Astrocyte (in vitro differentiated cells and primary cell): ENCODE results near the gene SLC44A5. TPM values are rescaled to one million over a fixed set of nuclear protein-coding genes. Genes with fewer than 3 reads are reported as not detected.

Experiments
- DNase-seq: peaks from one replicate; pipeline ENCODE4 v3.0.0-alpha.2; 2010; ENCODE audit warnings: low read depth
- FAIRE-seq: peaks from 2 replicates; lab custom pipeline; 2011; peaks lifted over from hg19 to GRCh38; lab: Jason Lieb, UNC
- H2AFZ ChIP-seq: 2 replicates; pipeline ENCODE4 v1.6.0; 2012; ENCODE audit warnings: low read depth, low read length, inconsistent platforms
- H3K27ac ChIP-seq: 2 replicates; pipeline ENCODE4 v1.5.1; 2011; ENCODE audit warnings: low read depth, low read length, inconsistent platforms
- H3K27me3 ChIP-seq: 2 replicates; pipeline ENCODE4 v1.6.0; 2011; ENCODE audit warnings: low read length, inconsistent platforms; ENCODE audit not compliant: insufficient read depth
- H3K36me3 ChIP-seq: 2 replicates; pipeline ENCODE4 v1.5.1; 2011; ENCODE audit warnings: low read length, inconsistent platforms; ENCODE audit not compliant: insufficient read depth
- H3K4me1 ChIP-seq: 2 replicates; pipeline ENCODE4 v1.5.1; 2011; ENCODE audit warnings: low read length, inconsistent platforms; ENCODE audit not compliant: insufficient read depth
- H3K4me2 ChIP-seq: 2 replicates; pipeline ENCODE4 v1.6.0; 2012; ENCODE audit warnings: low read length, inconsistent platforms
- H3K4me3 ChIP-seq: 2 replicates; pipeline ENCODE4 v1.5.1; 2011; ENCODE audit warnings: low read depth, mild to moderate bottlenecking, low read length, inconsistent platforms; ENCODE audit not compliant: insufficient read depth
- H3K79me2 ChIP-seq: 2 replicates; pipeline ENCODE4 v1.6.0; 2012; ENCODE audit warnings: mild to moderate bottlenecking, low read length, inconsistent platforms; ENCODE audit not compliant: insufficient read depth
- H3K9ac ChIP-seq: 2 replicates; pipeline ENCODE4 v1.6.0; 2012; ENCODE audit warnings: mild to moderate bottlenecking, low read length, inconsistent platforms
- H3K9me3 ChIP-seq: 2 replicates; pipeline ENCODE4 v1.5.1; 2012; ENCODE audit warnings: low read depth, mild to moderate bottlenecking, low read length, inconsistent platforms; ENCODE audit not compliant: insufficient read depth
- H4K20me1 ChIP-seq: 2 replicates; pipeline ENCODE4 v1.6.0; 2012; ENCODE audit warnings: low read length, inconsistent platforms; ENCODE audit not compliant: insufficient read depth
- H3K27ac Mint-ChIP-seq: one replicate; pipeline ENCODE4 v1.8.0; 2021; ENCODE audit warnings: mild to moderate bottlenecking, mixed read lengths; ENCODE audit not compliant: unreplicated experiment
- H3K27me3 Mint-ChIP-seq: one replicate; pipeline ENCODE4 v1.8.0; 2021; ENCODE audit warnings: low read depth, mixed read lengths; ENCODE audit not compliant: unreplicated experiment
- H3K36me3 Mint-ChIP-seq: one replicate; pipeline ENCODE4 v1.8.0; 2021; ENCODE audit warnings: low read depth, mixed read lengths; ENCODE audit not compliant: unreplicated experiment
- H3K4me1 Mint-ChIP-seq: one replicate; pipeline ENCODE4 v1.8.0; 2021; ENCODE audit warnings: low read depth, mixed read lengths; ENCODE audit not compliant: unreplicated experiment
- H3K4me3 Mint-ChIP-seq: one replicate; pipeline ENCODE4 v1.8.0; 2021; ENCODE audit warnings: mild to moderate bottlenecking, moderate library complexity, mixed read lengths; ENCODE audit not compliant: unreplicated experiment
- H3K9me3 Mint-ChIP-seq: one replicate; pipeline ENCODE4 v1.8.0; 2021; ENCODE audit warnings: mild to moderate bottlenecking, mixed read lengths; ENCODE audit not compliant: unreplicated experiment
- EZH2 ChIP-seq: IDR thresholded peaks from 2 replicates; pipeline ENCODE4 v1.6.1; 2012; ENCODE audit warnings: mild to moderate bottlenecking, low read length, inconsistent platforms; ENCODE audit not compliant: insufficient read depth
- total RNA-seq: library from RNA; stranded (reverse); gene quantifications from 2 replicates; pipeline ENCODE4 v1.2.1, GENCODE V29; 2021
- TF ChIP-seq, protein P1 (sequence below): IDR thresholded peaks from 2 replicates; pipeline ENCODE4 v1.5.1; 2011; ENCODE audit warnings: low read depth, mild to moderate bottlenecking, inconsistent platforms, low read length, moderate library complexity; ENCODE audit not compliant: insufficient read depth

The SLC44A5 gene
- total RNA-seq, 1 donor from 2014 or later: 2.2 TPM

DNA sequence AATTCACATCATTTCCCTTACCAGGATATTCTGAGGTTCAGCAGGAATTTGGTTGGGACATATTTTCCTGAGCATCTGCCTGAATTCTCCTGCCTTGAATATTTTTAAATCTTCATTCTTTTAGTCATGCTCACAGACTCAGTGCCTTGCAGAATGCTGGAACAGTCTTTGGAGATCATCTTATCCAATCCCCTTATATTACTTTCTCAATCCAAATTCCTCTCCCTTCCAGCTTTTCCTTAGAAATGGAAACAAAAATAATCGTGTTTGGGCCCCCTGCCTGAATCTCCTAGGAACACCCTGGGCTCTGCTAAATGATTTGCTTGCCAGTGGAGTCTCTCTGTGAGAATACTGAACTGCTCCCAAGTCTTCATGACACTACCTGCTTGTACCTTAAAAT lies 438.4 kb downstream of the SLC44A5 start:
- H3K27ac Mint-ChIP-seq: no peak overlapping the region
- Histone ChIP-seq H3K4me2 (no peak overlapping the region), H3K4me3 (no peak overlapping the region), H3K27me3 (no peaks in the 10 kb centered on the region), H3K9me3 (no peaks in the 10 kb centered on the region), H2AFZ (no peak overlapping the region), H3K27ac (no peak overlapping the region), H3K9ac (no peak overlapping the region), H4K20me1 (no peaks in the 10 kb centered on the region), H3K36me3 (no peaks in the 10 kb centered on the region), H3K4me1 (no peaks in the 10 kb centered on the region), H3K79me2 (no peaks in the 10 kb centered on the region)
- no peaks in the 10 kb centered on the region for H3K9me3 Mint-ChIP-seq
- DNase-seq (no peak), FAIRE-seq (no peak)
- no peak for TF ChIP-seq EZH2
- TF ChIP-seq, protein P1, sequence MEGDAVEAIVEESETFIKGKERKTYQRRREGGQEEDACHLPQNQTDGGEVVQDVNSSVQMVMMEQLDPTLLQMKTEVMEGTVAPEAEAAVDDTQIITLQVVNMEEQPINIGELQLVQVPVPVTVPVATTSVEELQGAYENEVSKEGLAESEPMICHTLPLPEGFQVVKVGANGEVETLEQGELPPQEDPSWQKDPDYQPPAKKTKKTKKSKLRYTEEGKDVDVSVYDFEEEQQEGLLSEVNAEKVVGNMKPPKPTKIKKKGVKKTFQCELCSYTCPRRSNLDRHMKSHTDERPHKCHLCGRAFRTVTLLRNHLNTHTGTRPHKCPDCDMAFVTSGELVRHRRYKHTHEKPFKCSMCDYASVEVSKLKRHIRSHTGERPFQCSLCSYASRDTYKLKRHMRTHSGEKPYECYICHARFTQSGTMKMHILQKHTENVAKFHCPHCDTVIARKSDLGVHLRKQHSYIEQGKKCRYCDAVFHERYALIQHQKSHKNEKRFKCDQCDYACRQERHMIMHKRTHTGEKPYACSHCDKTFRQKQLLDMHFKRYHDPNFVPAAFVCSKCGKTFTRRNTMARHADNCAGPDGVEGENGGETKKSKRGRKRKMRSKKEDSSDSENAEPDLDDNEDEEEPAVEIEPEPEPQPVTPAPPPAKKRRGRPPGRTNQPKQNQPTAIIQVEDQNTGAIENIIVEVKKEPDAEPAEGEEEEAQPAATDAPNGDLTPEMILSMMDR: no peak
- H3K4me1 Mint-ChIP-seq: no peaks in the 10 kb centered on the region
- H3K4me3 Mint-ChIP-seq: no peak overlapping the region
- no peaks in the 10 kb centered on the region for H3K36me3 Mint-ChIP-seq
- peaks cover 3% of the 10 kb centered on the region for H3K27me3 Mint-ChIP-seq

GRCh38 chr1:75171876-75172275 lies 439.0 kb downstream of the SLC44A5 start:
- Mint-ChIP-seq H3K27ac (no peak overlapping the region), H3K36me3 (no peaks in the 10 kb centered on the region), H3K9me3 (no peaks in the 10 kb centered on the region), H3K4me3 (no peak overlapping the region), H3K27me3 (peaks cover 5% of the 10 kb centered on the region), H3K4me1 (no peaks in the 10 kb centered on the region)
- TF ChIP-seq, protein P1: no peak
- no peak for TF ChIP-seq EZH2
- no peak for FAIRE-seq
- H3K27me3 ChIP-seq: no peaks in the 10 kb centered on the region
- H3K4me1 ChIP-seq: no peaks in the 10 kb centered on the region
- no peaks in the 10 kb centered on the region for H3K36me3 ChIP-seq
- no peak overlapping the region for H3K9ac ChIP-seq
- no peak for DNase-seq
- no peak overlapping the region for H2AFZ ChIP-seq
- no peak overlapping the region for H3K27ac ChIP-seq
- no peak overlapping the region for H3K4me2 ChIP-seq
- H3K79me2 ChIP-seq: no peaks in the 10 kb centered on the region
- no peak overlapping the region for H3K4me3 ChIP-seq
- no peaks in the 10 kb centered on the region for H4K20me1 ChIP-seq
- no peaks in the 10 kb centered on the region for H3K9me3 ChIP-seq

GRCh38 chr1:75170981-75171380 lies 439.9 kb downstream of the SLC44A5 start:
- H3K4me1 ChIP-seq: no peaks in the 10 kb centered on the region
- no peaks in the 10 kb centered on the region for H3K9me3 ChIP-seq
- H3K4me3 ChIP-seq: no peak overlapping the region
- no peak for FAIRE-seq
- no peaks in the 10 kb centered on the region for H3K79me2 ChIP-seq
- H3K9me3 Mint-ChIP-seq: no peaks in the 10 kb centered on the region
- no peak overlapping the region for H2AFZ ChIP-seq
- TF ChIP-seq EZH2: no peak
- TF ChIP-seq, protein P1: no peak
- no peaks in the 10 kb centered on the region for H4K20me1 ChIP-seq
- H3K27ac ChIP-seq: no peak overlapping the region
- no peaks in the 10 kb centered on the region for H3K27me3 ChIP-seq
- H3K9ac ChIP-seq: no peak overlapping the region
- no peaks in the 10 kb centered on the region for H3K4me1 Mint-ChIP-seq
- H3K36me3 ChIP-seq: no peaks in the 10 kb centered on the region
- H3K36me3 Mint-ChIP-seq: no peaks in the 10 kb centered on the region
- H3K27me3 Mint-ChIP-seq: peaks cover 5% of the 10 kb centered on the region
- H3K27ac Mint-ChIP-seq: no peak overlapping the region
- DNase-seq: no peak
- no peak overlapping the region for H3K4me2 ChIP-seq
- no peak overlapping the region for H3K4me3 Mint-ChIP-seq
